Psoas muscle (tissue), 8 donors: Measurements from ENCODE around the gene TMEM255A. TPM values are rescaled to one million over a fixed set of nuclear protein-coding genes. Genes with fewer than 3 reads are reported as not detected.
A peak's percentile ranks its signal among the peaks of the same experiment; 100 is the strongest.

Experiments
- ATAC-seq, 4 donors: fragments of 200-7000 bp; cut with Tn5 transposase; one replicate each; pipeline ENCODE4 v1.9.1; 2020; ENCODE audit warnings: moderate library complexity in 3 of 4, mild to moderate bottlenecking in 2 of 4
- DNase-seq, 2 donors: peaks; one replicate each; pipeline ENCODE4 v3.0.0-alpha.2; 2020
- H3K27ac ChIP-seq: fragments of 200-600 bp; one replicate; pipeline ENCODE4 v1.8.0; 2022
- H3K27me3 ChIP-seq, 3 donors: fragments of 200-600 bp in 1 of 3; one replicate each; pipeline versions ENCODE4 v1.6.1 to v1.8.0; 2013 to 2022; ENCODE audit warnings: low read length in 2 of 3, mild to moderate bottlenecking in 2 of 3, moderate library complexity in 1 of 3; ENCODE audit not compliant: insufficient read depth in 3 of 3
- H3K36me3 ChIP-seq, 2 donors: fragments of 200-600 bp in 1 of 2; one replicate each; pipeline versions ENCODE4 v1.6.1 to v1.8.0; 2013 to 2022; ENCODE audit warnings: low read depth in 1 of 2, mild to moderate bottlenecking in 1 of 2, moderate library complexity in 1 of 2; ENCODE audit not compliant: insufficient read depth in 1 of 2
- H3K4me1 ChIP-seq: fragments of 200-600 bp; one replicate; pipeline ENCODE4 v1.8.0; 2022
- H3K4me3 ChIP-seq: fragments of 200-600 bp; one replicate; pipeline ENCODE4 v1.8.0; 2022; ENCODE audit warnings: mild to moderate bottlenecking
- H3K9me3 ChIP-seq: fragments of 200-600 bp; one replicate; pipeline ENCODE4 v1.8.0; 2022
- CTCF ChIP-seq: fragments of 200-600 bp; IDR thresholded peaks from one replicate; pipeline ENCODE4 v1.8.0; 2022; ENCODE audit warnings: antibody characterized with exemption
- WGBS, 3 donors: extraction: QIAGEN DNeasy Blood & Tissue Kit; methylation state at CpG; one replicate each; pipeline versions ENCODE4 v1.1.6 to v1.1.7; 2013; 5-methylcytosine and 5-hydroxymethylcytosine counted together
- intact Hi-C, 2 donors: fragments of 100-400 bp; cut with DNase I; formaldehyde crosslinking; loops; one replicate each; pipeline versions ENCODE4 v1.11.0 to v1.14.2; 2022
- polyA plus RNA-seq, 3 donors: library from polyadenylated mRNA; stranded (reverse); fragments of 200-250 nt; gene quantifications; one replicate each; pipeline ENCODE4 v1.2.3, GENCODE V29; 2013
- total RNA-seq, 4 donors: library from RNA; stranded (reverse); fragmentation: NEBNext Ultra II Directional in 2 of 4; extraction: Animal tissue kit (Norgen Biotek cat#: 25700) in 2 of 4; gene quantifications; one replicate each; pipeline versions ENCODE4 v1.2.1 to v1.2.4, GENCODE V29; 2021 to 2023
- donor health status: healthy with polysubstance abuse.
- donor health status: DM: no; HTN: no; CAD: no; lungs with moderate emphysema.
- donor health status: Bipolar disorder and iron deficiency.
- donor health status: healthy.
- donor health status: DM: yes; HTN: yes; CAD: no.
- donor health status: DM: no; HTN: no; CAD: no.
- donor health status: DM: no; HTN: no; CAD: no.
- donor health status: DM: yes; HTN: yes; CAD: no.

The TMEM255A gene
- total and polyA plus RNA-seq, 7 donors: 0.06 to 2.0 (median 0.27) TPM

- no peaks in the 10 kb centered on the region for H3K9me3 ChIP-seq
- no peak for TF ChIP-seq CTCF
- WGBS, 3 donors: 0 to 39% (median 1%) methylated on average over 27 to 32 of the region's 32 CpGs
- intact Hi-C loops: loop anchor here in 1 of 2 donors (5.0 kb wide), 1 partner anchor 58 kb away; the partner anchor contains the start of gene ZBTB33
- DNase-seq (no peak), ATAC-seq (peak in 1 of 4 donors; percentile 42)
- H3K4me3 ChIP-seq: peak overlapping the region; percentile 61
- H3K36me3 ChIP-seq: no peaks in the 10 kb centered on the region
- H3K27ac ChIP-seq: no peak overlapping the region
- no peaks in the 10 kb centered on the region for H3K4me1 ChIP-seq
- peaks cover 0 to 21% (median 3%) of the 10 kb centered on the region in 3 donors for H3K27me3 ChIP-seq
These were observed 1.2 kb downstream of the TMEM255A start for GRCh38 chrX:120309873-120310705.

GRCh38 chrX:120308959-120309872, 2.0 kb downstream of the TMEM255A start:
- H3K27ac ChIP-seq: no peak overlapping the region

GRCh38 chrX:120308558-120308957, 2.7 kb downstream of the TMEM255A start:
- peaks cover 0 to 24% (median 3%) of the 10 kb centered on the region in 3 donors for H3K27me3 ChIP-seq
- H3K9me3 ChIP-seq: no peaks in the 10 kb centered on the region
- TF ChIP-seq CTCF: no peak
- intact Hi-C loops: loop anchor here in 1 of 2 donors (5.0 kb wide), 1 partner anchor 56 kb away; the partner anchor contains the start of gene ZBTB33
- WGBS, 3 donors: 45 to 67% (median 56%) methylated on average over 12 of the region's 12 CpGs
- no peak overlapping the region for H3K4me3 ChIP-seq
- H3K27ac ChIP-seq: no peak overlapping the region
- DNase-seq (no peak), ATAC-seq (no peak)
- H3K4me1 ChIP-seq: no peaks in the 10 kb centered on the region
- H3K36me3 ChIP-seq: no peaks in the 10 kb centered on the region

More at GRCh38 chrX:120308959-120309872, 2.0 kb downstream of the TMEM255A start:
- Histone ChIP-seq H3K4me1 (no peaks in the 10 kb centered on the region), H3K27me3 (peaks cover 0 to 21% (median 3%) of the 10 kb centered on the region in 3 donors), H3K4me3 (peak overlapping the region; percentile 61), H3K36me3 (no peaks in the 10 kb centered on the region), H3K9me3 (no peaks in the 10 kb centered on the region)
- DNase-seq: peak; percentile 52 to 78
- intact Hi-C loops: loop anchor here in 1 of 2 donors (5.0 kb wide), 1 partner anchor 57 kb away; the partner anchor contains the start of gene ZBTB33
- WGBS, 3 donors: 3 to 36% (median 7%) methylated on average over 38 to 52 of the region's 52 CpGs
- peak; percentile 88 to 96 (median 90) for ATAC-seq
- TF ChIP-seq CTCF: peak; percentile 35

DNA sequence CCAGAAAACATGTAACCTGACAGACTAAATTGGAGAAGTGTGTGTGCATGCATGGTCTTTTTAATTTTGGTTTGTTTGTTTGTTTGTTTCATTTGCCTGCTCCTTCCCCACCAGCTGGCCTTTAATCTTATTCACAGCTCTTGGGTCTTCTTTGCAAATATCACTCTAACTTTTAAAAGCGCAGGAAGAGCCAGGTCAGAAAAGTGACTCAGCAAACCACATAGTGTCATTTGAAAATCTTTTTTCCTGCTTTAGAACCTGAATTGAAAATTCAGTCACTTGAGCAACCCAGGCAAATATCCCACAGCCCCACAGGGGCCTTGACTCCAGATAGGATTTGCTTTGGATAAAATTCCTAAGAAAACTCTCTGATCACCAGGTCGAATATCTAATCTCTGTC, 4.6 kb downstream of the TMEM255A start:
- no peak overlapping the region for H3K4me3 ChIP-seq
- no peak for ATAC-seq
- no peaks in the 10 kb centered on the region for H3K36me3 ChIP-seq
- DNase-seq: no peak
- no peak overlapping the region for H3K27ac ChIP-seq
- H3K27me3 ChIP-seq: peaks cover 0 to 17% (median 3%) of the 10 kb centered on the region in 3 donors
- WGBS, 3 donors: 65 to 85% (median 80%) methylated on average over 2 of the region's 2 CpGs
- no peak for TF ChIP-seq CTCF
- intact Hi-C loops: loop anchor here in 1 of 2 donors (5.0 kb wide), 1 partner anchor 54 kb away; the partner anchor contains the start of gene ZBTB33
- H3K9me3 ChIP-seq: no peaks in the 10 kb centered on the region
- no peaks in the 10 kb centered on the region for H3K4me1 ChIP-seq
